HG03565 (cell line): ENCODE measurements around the gene EFCAB11.
"Not testable (repeated sequence)": the region's sequence is repeated elsewhere in the genome, so short reads cannot be mapped to it uniquely, and the experiment has no call there.

Experiments used
- ATAC-seq: cut with Tn5 transposase; IDR thresholded peaks from one replicate; pipeline ENCODE4 v1.9.1; 2021; ENCODE audit warnings: mild to moderate bottlenecking, moderate library complexity; ENCODE audit not compliant: unreplicated experiment

The EFCAB11 gene

GRCh38 chr14:89874091-89874490, 80.4 kb downstream of the EFCAB11 start:
- ATAC-seq, result not testable (repeated sequence)

- no peak for ATAC-seq
Observed at GRCh38 chr14:89870316-89870715, 84.2 kb downstream of the EFCAB11 start.

- ATAC-seq, result no peak
Observed at GRCh38 chr14:89869606-89870005, 84.9 kb downstream of the EFCAB11 start.

GRCh38 chr14:89866458-89866857, 88.1 kb downstream of the EFCAB11 start:
- ATAC-seq, result no peak

GRCh38 chr14:89865153-89865552, 89.4 kb downstream of the EFCAB11 start:
- ATAC-seq, result no peak

GRCh38 chr14:89862856-89863255, 91.7 kb downstream of the EFCAB11 start:
- ATAC-seq, result no peak

GRCh38 chr14:89861630-89862029, 92.9 kb downstream of the EFCAB11 start:
- no peak for ATAC-seq

GRCh38 chr14:89858089-89858488, 96.4 kb downstream of the EFCAB11 start:
- no peak for ATAC-seq

GRCh38 chr14:89856871-89857345, 97.6 kb downstream of the EFCAB11 start:
- no peak for ATAC-seq

- ATAC-seq, result no peak
Observed at GRCh38 chr14:89855961-89856656, 98.4 kb downstream of the EFCAB11 start.

GRCh38 chr14:89853936-89854693, 100.4 kb downstream of the EFCAB11 start:
- no peak for ATAC-seq

- ATAC-seq, result no peak
Observed at GRCh38 chr14:89851106-89851505, 103.4 kb downstream of the EFCAB11 start.

- no peak for ATAC-seq
Observed at GRCh38 chr14:89849931-89850330, 104.6 kb downstream of the EFCAB11 start.

GRCh38 chr14:89848165-89848564, 106.4 kb downstream of the EFCAB11 start:
- ATAC-seq, result no peak

- ATAC-seq, result no peak
Observed at GRCh38 chr14:89845346-89845745, 109.2 kb downstream of the EFCAB11 start.

- no peak for ATAC-seq
Observed at GRCh38 chr14:89844508-89844907, 110.0 kb downstream of the EFCAB11 start.

GRCh38 chr14:89842837-89843236, 111.7 kb downstream of the EFCAB11 start:
- ATAC-seq, result no peak

- ATAC-seq, result no peak
Observed at GRCh38 chr14:89841851-89842250, 112.7 kb downstream of the EFCAB11 start.

GRCh38 chr14:89836830-89837469, 117.6 kb downstream of the EFCAB11 start:
- ATAC-seq, result no peak

- no peak for ATAC-seq
Observed at GRCh38 chr14:89833661-89834060, 120.9 kb downstream of the EFCAB11 start.

- no peak for ATAC-seq
Observed at GRCh38 chr14:89833120-89833532, 121.4 kb downstream of the EFCAB11 start.
